ENCODE data around the gene USP6.
A peak's percentile ranks its signal among the peaks of the same experiment; 100 is the strongest.
"Not testable (repeated sequence)": the region's sequence is repeated elsewhere in the genome, so short reads cannot be mapped to it uniquely, and the experiment has no call there.

Gene USP6

DNA sequence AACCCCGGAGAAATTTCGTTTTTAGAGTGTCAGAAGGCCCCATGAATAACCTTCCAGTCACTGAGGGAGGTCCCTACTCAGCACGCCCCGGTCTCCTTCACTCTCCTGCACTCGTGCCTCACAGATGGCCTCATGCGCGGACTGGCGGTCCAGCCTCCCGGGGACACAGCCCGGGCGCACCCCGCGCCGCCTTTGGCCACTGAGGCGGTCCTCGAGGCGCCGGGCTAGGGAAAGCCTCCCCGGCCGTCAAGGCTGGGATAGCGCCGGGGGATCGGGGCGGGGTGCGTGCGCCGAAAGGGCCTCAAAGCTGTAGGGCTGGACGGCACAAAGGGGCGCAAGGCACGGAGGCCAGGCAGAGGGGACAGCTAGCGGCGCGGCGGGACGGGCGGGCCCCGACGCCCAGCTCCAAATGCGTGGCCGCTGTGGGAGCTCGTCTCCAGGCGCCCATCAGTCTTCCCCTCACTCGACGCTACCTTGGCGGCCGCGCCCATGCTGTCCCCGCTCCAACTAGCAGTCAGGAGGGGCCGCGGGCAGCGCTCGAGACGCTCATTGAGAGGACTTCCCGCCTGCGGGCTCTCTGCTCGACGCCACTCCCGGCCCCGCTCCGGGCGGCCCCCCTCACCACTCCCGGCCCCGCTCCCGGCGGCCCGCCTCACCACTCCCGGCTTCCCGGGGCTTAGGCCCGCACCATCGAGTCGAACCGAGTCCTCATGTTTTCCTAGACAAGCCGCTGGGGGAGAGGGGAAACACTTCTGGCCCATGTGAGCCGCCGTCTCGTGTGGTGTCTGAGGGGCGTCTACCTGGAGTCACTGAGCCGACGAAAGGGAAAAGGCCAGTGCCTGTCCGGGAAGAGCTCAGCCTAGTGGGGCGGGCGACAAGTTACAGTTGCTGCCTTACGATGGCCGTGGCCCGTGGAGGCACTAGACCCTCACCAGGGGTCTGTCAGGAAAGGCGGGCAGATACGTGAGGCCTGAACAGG is at the start of gene USP6:
USP6 (plus strand) TSS at position 360 of the 979 bp plus-strand sequence. CDS start 14,336 bp downstream, outside the sequence.
- no peaks in the 10 kb centered on the region for H3K9me3 ChIP-seq (ENCODE audit: control insufficient read depth, low read length)
- no peaks in the 10 kb centered on the region for H3K79me2 ChIP-seq
- no peaks in the 10 kb centered on the region for H3K36me3 ChIP-seq (ENCODE audit: control insufficient read depth, insufficient read depth, low read length)
- H3K4me2 ChIP-seq (ENCODE audit: low read length): no peak within 1 kb of the TSS
- TF ChIP-seq, protein P1, sequence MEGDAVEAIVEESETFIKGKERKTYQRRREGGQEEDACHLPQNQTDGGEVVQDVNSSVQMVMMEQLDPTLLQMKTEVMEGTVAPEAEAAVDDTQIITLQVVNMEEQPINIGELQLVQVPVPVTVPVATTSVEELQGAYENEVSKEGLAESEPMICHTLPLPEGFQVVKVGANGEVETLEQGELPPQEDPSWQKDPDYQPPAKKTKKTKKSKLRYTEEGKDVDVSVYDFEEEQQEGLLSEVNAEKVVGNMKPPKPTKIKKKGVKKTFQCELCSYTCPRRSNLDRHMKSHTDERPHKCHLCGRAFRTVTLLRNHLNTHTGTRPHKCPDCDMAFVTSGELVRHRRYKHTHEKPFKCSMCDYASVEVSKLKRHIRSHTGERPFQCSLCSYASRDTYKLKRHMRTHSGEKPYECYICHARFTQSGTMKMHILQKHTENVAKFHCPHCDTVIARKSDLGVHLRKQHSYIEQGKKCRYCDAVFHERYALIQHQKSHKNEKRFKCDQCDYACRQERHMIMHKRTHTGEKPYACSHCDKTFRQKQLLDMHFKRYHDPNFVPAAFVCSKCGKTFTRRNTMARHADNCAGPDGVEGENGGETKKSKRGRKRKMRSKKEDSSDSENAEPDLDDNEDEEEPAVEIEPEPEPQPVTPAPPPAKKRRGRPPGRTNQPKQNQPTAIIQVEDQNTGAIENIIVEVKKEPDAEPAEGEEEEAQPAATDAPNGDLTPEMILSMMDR (IDR thresholded peaks at IDR 0.05): no peak
- no peak within 1 kb of the TSS for H3K9ac ChIP-seq
- no peak within 1 kb of the TSS for H2AFZ ChIP-seq
- H3K27me3 ChIP-seq (ENCODE audit: control insufficient read depth, insufficient read depth, low read length): peaks cover 7% of the 10 kb centered on the region
- H3K27ac ChIP-seq: no peak within 1 kb of the TSS
- no peaks in the 10 kb centered on the region for H3K4me1 ChIP-seq
- no peak within 1 kb of the TSS for H3K4me3 ChIP-seq (ENCODE audit: low read depth, low read length)

DNA sequence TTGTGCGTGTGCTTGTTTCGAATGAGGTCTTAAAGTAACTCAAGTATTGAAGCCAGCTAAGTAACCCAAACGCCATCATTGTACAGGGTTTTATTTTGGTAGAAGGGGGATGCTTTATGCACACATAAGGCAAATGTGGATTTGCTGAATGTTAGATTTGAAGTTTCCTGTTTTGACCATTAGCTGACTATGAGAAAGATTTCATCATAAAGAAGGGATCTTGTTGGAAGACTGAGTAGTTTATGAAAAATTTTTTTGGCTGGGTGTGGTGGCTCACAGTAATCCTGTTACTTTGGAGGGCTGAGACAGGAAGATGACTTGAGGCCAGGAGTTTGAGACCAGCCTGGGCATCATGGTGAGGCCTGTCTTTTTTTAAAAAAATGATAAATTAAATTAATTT is 47.6 kb upstream of the USP6 start:
- no peaks in the 10 kb centered on the region for H3K79me2 ChIP-seq
- H2AFZ ChIP-seq: no peak overlapping the region
- H3K9me3 ChIP-seq (ENCODE audit: control insufficient read depth, low read length): no peaks in the 10 kb centered on the region
- no peaks in the 10 kb centered on the region for H3K4me1 ChIP-seq
- no peaks in the 10 kb centered on the region for H3K27me3 ChIP-seq (ENCODE audit: control insufficient read depth, insufficient read depth, low read length)
- H3K27ac ChIP-seq: no peak overlapping the region
- TF ChIP-seq, protein P1 (IDR thresholded peaks at IDR 0.05): no peak
- H3K4me2 ChIP-seq (ENCODE audit: low read length): no peak overlapping the region
- no peak overlapping the region for H3K4me3 ChIP-seq (ENCODE audit: low read depth, low read length)
- H3K36me3 ChIP-seq (ENCODE audit: control insufficient read depth, insufficient read depth, low read length): no peaks in the 10 kb centered on the region
- no peak overlapping the region for H3K9ac ChIP-seq

DNA sequence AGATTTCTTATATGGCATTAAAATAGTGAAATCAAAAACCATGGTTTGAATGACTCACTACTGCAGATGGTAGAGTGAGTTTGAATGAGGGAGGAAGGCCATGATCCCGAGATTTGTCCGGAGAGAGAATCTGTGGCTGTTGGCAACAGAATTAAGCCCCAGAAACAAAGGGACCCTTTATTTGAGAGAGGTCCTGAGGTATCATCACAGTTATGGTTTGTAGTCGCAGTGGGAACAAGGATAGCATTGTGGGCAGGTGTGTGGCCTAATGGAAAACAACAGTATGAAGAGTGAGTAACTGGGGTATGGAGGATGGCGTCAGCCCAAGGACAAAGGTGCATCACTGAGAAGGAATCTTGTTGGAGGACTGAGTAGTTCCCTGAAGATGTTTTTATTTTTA is 46.1 kb upstream of the USP6 start:
- no peak overlapping the region for H3K4me3 ChIP-seq (ENCODE audit: low read depth, low read length)
- no peaks in the 10 kb centered on the region for H3K4me1 ChIP-seq
- no peaks in the 10 kb centered on the region for H3K36me3 ChIP-seq (ENCODE audit: control insufficient read depth, insufficient read depth, low read length)

DNA sequence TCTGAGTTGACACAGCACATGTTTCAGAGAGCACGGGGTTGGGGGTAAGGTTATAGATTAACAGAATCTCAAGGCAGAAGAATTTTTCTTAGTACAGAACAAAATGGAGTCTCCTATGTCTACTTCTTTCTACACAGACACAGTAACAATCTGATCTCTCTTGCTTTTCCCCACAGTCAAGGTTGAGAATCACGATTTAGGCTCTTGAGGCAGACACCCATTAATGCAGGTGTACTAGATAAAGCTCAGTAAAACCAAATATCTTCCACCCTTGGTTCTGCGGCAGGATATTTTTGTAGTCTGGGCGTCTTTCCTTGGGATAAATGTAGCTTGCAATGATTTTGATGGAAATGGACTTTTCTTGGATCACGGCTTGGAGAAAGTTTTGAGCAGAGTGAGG is 40.4 kb upstream of the USP6 start:
- H3K9ac ChIP-seq; H3K4me3 ChIP-seq (ENCODE audit: low read depth, low read length); H3K9me3 ChIP-seq (ENCODE audit: control insufficient read depth, low read length): not testable (repeated sequence)

More for the DNA sequence above, 46.1 kb upstream of the USP6 start:
- no peak overlapping the region for H3K27ac ChIP-seq
- H2AFZ ChIP-seq: no peak overlapping the region
- H3K27me3 ChIP-seq (ENCODE audit: control insufficient read depth, insufficient read depth, low read length): no peaks in the 10 kb centered on the region
- no peak overlapping the region for H3K9ac ChIP-seq
- H3K4me2 ChIP-seq (ENCODE audit: low read length): no peak overlapping the region
- no peaks in the 10 kb centered on the region for H3K79me2 ChIP-seq
- TF ChIP-seq, protein P1 (IDR thresholded peaks at IDR 0.05): no peak
- H3K9me3 ChIP-seq (ENCODE audit: control insufficient read depth, low read length): no peaks in the 10 kb centered on the region

DNA sequence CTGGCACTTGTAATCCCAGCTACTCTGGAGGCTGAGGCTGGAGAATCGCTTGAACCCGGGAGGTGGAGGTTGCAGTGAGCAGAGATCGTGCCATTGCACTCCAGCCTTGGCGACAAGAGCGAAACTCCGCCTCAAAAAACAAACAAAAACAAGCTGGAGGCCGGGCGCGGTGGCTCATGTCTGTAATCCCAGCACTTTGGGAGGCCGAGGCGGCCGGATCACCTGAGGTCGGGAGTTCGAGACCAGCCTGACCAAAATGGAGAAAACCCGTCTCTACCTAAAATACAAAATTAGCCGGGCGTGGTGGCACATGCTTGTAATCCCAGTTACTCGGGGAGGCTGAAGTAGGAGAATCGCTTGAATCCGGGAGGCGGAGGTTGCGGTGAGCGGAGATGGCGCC is 38.6 kb upstream of the USP6 start:
- not testable (repeated sequence) for H3K79me2 ChIP-seq; H3K27ac ChIP-seq; H3K36me3 ChIP-seq (ENCODE audit: control insufficient read depth, insufficient read depth, low read length); H3K27me3 ChIP-seq (ENCODE audit: control insufficient read depth, insufficient read depth, low read length); H3K9me3 ChIP-seq (ENCODE audit: control insufficient read depth, low read length); H3K4me1 ChIP-seq; H3K9ac ChIP-seq
- Histone ChIP-seq H3K4me3 (ENCODE audit: low read depth, low read length) (peak overlapping the region; percentile 99), H3K4me2 (ENCODE audit: low read length) (peak overlapping the region; percentile 85), H2AFZ (peak overlapping the region; percentile 100)

More for the DNA sequence above, 40.4 kb upstream of the USP6 start:
- H3K4me2 ChIP-seq (ENCODE audit: low read length); H3K27ac ChIP-seq; H3K4me1 ChIP-seq; H2AFZ ChIP-seq; H3K79me2 ChIP-seq; H3K27me3 ChIP-seq (ENCODE audit: control insufficient read depth, insufficient read depth, low read length); H3K36me3 ChIP-seq (ENCODE audit: control insufficient read depth, insufficient read depth, low read length): not testable (repeated sequence)

Data from parathyroid adenoma (tissue), 2 donors.